GM19438 (cell line): ENCODE measurements around the gene RPS6KL1.

Experiments used
- ATAC-seq: cut with Tn5 transposase; IDR thresholded peaks from one replicate; pipeline ENCODE4 v1.9.1; 2021; ENCODE audit warnings: low read depth; ENCODE audit not compliant: unreplicated experiment

RPS6KL1 gene

GRCh38 chr14:74896400-74896799, 26.7 kb downstream of the RPS6KL1 start:
- no peak for ATAC-seq

- peak; percentile 68 for ATAC-seq
These were observed 29.4 kb downstream of the RPS6KL1 start for GRCh38 chr14:74893614-74894091.

- ATAC-seq = no peak
These were observed 30.3 kb downstream of the RPS6KL1 start for GRCh38 chr14:74892745-74893144.

- ATAC-seq = no peak
These were observed 31.2 kb downstream of the RPS6KL1 start for GRCh38 chr14:74891870-74892269.

GRCh38 chr14:74890262-74890661, 32.8 kb downstream of the RPS6KL1 start:
- no peak for ATAC-seq

GRCh38 chr14:74888164-74889158, 34.6 kb downstream of the RPS6KL1 start:
- ATAC-seq = no peak

GRCh38 chr14:74886001-74886400, 37.1 kb downstream of the RPS6KL1 start:
- ATAC-seq = no peak

- ATAC-seq = peak; percentile 43
These were observed 40.7 kb downstream of the RPS6KL1 start for GRCh38 chr14:74882103-74882920.

- ATAC-seq = peak; percentile 85
These were observed 41.5 kb downstream of the RPS6KL1 start, which contains the start of gene DLST for GRCh38 chr14:74881431-74882102. DLST (plus strand) TSS chr14:74881916; CDS start chr14:74881954, 38 bp downstream.

GRCh38 chr14:74879427-74880182, 43.5 kb downstream of the RPS6KL1 start:
- no peak for ATAC-seq

GRCh38 chr14:74875941-74876913, 46.8 kb downstream of the RPS6KL1 start, which contains the start of gene PROX2:
PROX2 (minus strand) TSS chr14:74876145; CDS start chr14:74863834, 12,311 bp downstream.
- no peak for ATAC-seq

GRCh38 chr14:74875204-74875603, 47.9 kb downstream of the RPS6KL1 start:
- no peak for ATAC-seq

GRCh38 chr14:74871819-74872218, 51.2 kb downstream of the RPS6KL1 start:
- ATAC-seq = no peak

GRCh38 chr14:74868739-74869138, 54.3 kb downstream of the RPS6KL1 start:
- no peak for ATAC-seq

GRCh38 chr14:74867673-74868072, 55.4 kb downstream of the RPS6KL1 start:
- no peak for ATAC-seq

GRCh38 chr14:74866708-74867389, 56.2 kb downstream of the RPS6KL1 start:
- no peak for ATAC-seq

- ATAC-seq = no peak
These were observed 57.9 kb downstream of the RPS6KL1 start for GRCh38 chr14:74865156-74865555.

GRCh38 chr14:74864198-74864597, 58.9 kb downstream of the RPS6KL1 start:
- ATAC-seq = no peak
